SK-N-SH treated with all-trans-retinoic acid at 6 μM for 48 hours (cell line): ENCODE data around the gene MARK3.
A peak's percentile ranks its signal among the peaks of the same experiment; 100 is the strongest.

Source experiments
- ATAC-seq: fragments of 200-7000 bp; cut with Tn5 transposase; 3 replicates; pipeline ENCODE4 v1.9.1; 2020; ENCODE audit warnings: mild to moderate bottlenecking, moderate library complexity
- ARNTL ChIP-seq: fragments of 450-650 bp; formaldehyde crosslinking; IDR thresholded peaks from 2 replicates; pipeline ENCODE4 v1.5.0; 2020; ENCODE audit warnings: low read depth, mild to moderate bottlenecking, moderate library complexity, borderline replicate concordance
- BACH2 ChIP-seq: fragments of 250-450 bp; sonication (Bioruptor Pico); IDR thresholded peaks from 2 replicates; pipeline ENCODE4 v1.9.0; 2021; ENCODE audit warnings: mild to moderate bottlenecking, borderline replicate concordance
- ESRRG ChIP-seq: fragments of 250-450 bp; sonication (Bioruptor Pico); IDR thresholded peaks from 2 replicates; pipeline ENCODE4 v1.6.1; 2021; ENCODE audit warnings: mild to moderate bottlenecking
- GLIS3 ChIP-seq: fragments of 250-450 bp; sonication (Bioruptor Pico); IDR thresholded peaks from 2 replicates; pipeline ENCODE4 v1.5.0; 2020; ENCODE audit warnings: mild to moderate bottlenecking, moderate library complexity
- ISL1 ChIP-seq: fragments of 250-450 bp; sonication (Bioruptor Pico); IDR thresholded peaks from 2 replicates; pipeline ENCODE4 v2.1.2; 2022; ENCODE audit warnings: mild to moderate bottlenecking, moderate library complexity
- OSR1 ChIP-seq: fragments of 250-450 bp; sonication (Bioruptor Pico); IDR thresholded peaks from 2 replicates; pipeline ENCODE4 v1.8.0; 2022; ENCODE audit warnings: moderate library complexity, mild to moderate bottlenecking, inconsistent platforms
- PPARA ChIP-seq: fragments of 250-450 bp; sonication (Bioruptor Pico); IDR thresholded peaks from 2 replicates; pipeline ENCODE4 v1.5.0; 2020; ENCODE audit warnings: mild to moderate bottlenecking, borderline replicate concordance
- RARB ChIP-seq: fragments of 250-450 bp; sonication (Bioruptor Pico); IDR thresholded peaks from 2 replicates; pipeline ENCODE4 v1.8.0; 2021; ENCODE audit warnings: mild to moderate bottlenecking, moderate library complexity
- TCF4 ChIP-seq: fragments of 250-450 bp; sonication (Bioruptor Pico); IDR thresholded peaks from 2 replicates; pipeline ENCODE4 v1.8.0; 2021; ENCODE audit warnings: mild to moderate bottlenecking, moderate library complexity, borderline replicate concordance
- TOX ChIP-seq: fragments of 250-450 bp; sonication (Bioruptor Pico); IDR thresholded peaks from 2 replicates; pipeline ENCODE4 v1.8.0; 2021; ENCODE audit warnings: mild to moderate bottlenecking, moderate library complexity, borderline replicate concordance
- TSHZ2 ChIP-seq: fragments of 250-450 bp; sonication (Bioruptor Pico); IDR thresholded peaks from 2 replicates; pipeline ENCODE4 v1.5.0; 2020; ENCODE audit warnings: mild to moderate bottlenecking, moderate library complexity
- ZC3H10 ChIP-seq: fragments of 250-450 bp; sonication (Bioruptor Pico); IDR thresholded peaks from 2 replicates; pipeline ENCODE4 v1.5.1; 2021; ENCODE audit warnings: mild to moderate bottlenecking, moderate library complexity
- ZFP3 ChIP-seq: fragments of 250-450 bp; sonication (Bioruptor Pico); IDR thresholded peaks from 2 replicates; pipeline ENCODE4 v1.5.0; 2020; ENCODE audit warnings: mild to moderate bottlenecking, moderate library complexity
- ZNF565 ChIP-seq: fragments of 450-650 bp; formaldehyde crosslinking; conservative IDR thresholded peaks from 2 replicates; pipeline ENCODE4 v1.5.0; 2020; ENCODE audit warnings: low read depth, mild to moderate bottlenecking, moderate library complexity
- ZNF70 ChIP-seq: fragments of 450-650 bp; formaldehyde crosslinking; IDR thresholded peaks from 2 replicates; pipeline ENCODE4 v1.5.0; 2020; ENCODE audit warnings: mild to moderate bottlenecking, moderate library complexity
- ZNF8 ChIP-seq: fragments of 450-650 bp; formaldehyde crosslinking; IDR thresholded peaks from 2 replicates; pipeline ENCODE4 v1.5.0; 2020; ENCODE audit warnings: mild to moderate bottlenecking, moderate library complexity
- TF ChIP-seq, protein P1 (sequence below): fragments of 250-450 bp; sonication (Bioruptor Pico); IDR thresholded peaks from 2 replicates; pipeline ENCODE4 v1.5.1; 2020; ENCODE audit warnings: low read depth, mild to moderate bottlenecking, moderate library complexity
- TF ChIP-seq, protein P2 (sequence below): fragments of 250-450 bp; sonication (Bioruptor Pico); IDR thresholded peaks from 2 replicates; pipeline ENCODE4 v1.5.1; 2021; ENCODE audit warnings: mild to moderate bottlenecking, moderate library complexity

Gene MARK3

DNA sequence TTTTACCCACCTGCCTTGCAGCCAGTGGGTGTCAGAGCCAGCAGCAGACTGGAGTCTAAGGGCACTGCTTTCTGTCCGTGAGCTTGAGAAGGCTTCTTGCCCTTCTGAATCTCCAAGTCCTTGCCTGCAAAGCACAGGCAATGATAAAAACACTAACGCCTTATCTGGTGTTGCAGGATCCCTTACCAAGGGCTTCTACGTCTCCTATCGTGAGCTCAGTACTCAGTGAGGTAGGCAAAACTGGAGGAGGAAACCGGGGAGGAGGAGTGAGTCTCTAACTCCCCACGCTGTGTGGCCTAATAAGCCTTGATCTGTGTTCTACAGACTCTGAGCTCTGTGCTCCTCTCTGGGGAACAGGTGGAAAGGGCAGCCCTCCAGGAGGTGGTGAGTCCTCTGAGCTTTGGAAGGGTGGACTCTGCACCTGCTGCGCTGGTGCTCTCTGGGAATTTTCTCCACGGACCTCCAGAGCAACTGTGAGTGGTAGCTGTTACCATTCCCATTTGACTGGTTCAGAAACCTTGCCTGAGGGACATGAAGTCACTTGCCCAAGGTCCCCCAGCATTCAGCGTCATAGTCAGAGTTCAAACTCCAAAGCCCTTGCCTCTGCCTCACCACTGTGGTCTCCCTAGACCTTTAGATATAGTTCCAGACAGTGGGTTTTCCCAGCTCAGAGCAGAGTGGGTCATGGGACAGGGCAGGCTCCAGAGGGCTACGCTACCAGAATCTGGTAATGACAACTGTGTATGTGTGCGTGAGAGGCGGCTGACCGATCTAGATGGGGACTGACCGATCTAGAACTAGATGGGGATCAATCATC lies 7.0 kb upstream of the MARK3 start:
- no peak for ATAC-seq
- no peak for TF ChIP-seq GLIS3 (CRISPR knock-in tag)
- TF ChIP-seq TOX: no peak
- no peak for TF ChIP-seq PPARA (CRISPR knock-in tag)
- no peak for TF ChIP-seq OSR1
- no peak for TF ChIP-seq ZNF8 (CRISPR knock-in tag)
- TF ChIP-seq TCF4 (CRISPR knock-in tag): no peak
- no peak for TF ChIP-seq ZC3H10 (CRISPR knock-in tag)
- no peak for TF ChIP-seq BACH2 (CRISPR knock-in tag)
- TF ChIP-seq ZFP3 (CRISPR knock-in tag): no peak
- TF ChIP-seq, protein P1, sequence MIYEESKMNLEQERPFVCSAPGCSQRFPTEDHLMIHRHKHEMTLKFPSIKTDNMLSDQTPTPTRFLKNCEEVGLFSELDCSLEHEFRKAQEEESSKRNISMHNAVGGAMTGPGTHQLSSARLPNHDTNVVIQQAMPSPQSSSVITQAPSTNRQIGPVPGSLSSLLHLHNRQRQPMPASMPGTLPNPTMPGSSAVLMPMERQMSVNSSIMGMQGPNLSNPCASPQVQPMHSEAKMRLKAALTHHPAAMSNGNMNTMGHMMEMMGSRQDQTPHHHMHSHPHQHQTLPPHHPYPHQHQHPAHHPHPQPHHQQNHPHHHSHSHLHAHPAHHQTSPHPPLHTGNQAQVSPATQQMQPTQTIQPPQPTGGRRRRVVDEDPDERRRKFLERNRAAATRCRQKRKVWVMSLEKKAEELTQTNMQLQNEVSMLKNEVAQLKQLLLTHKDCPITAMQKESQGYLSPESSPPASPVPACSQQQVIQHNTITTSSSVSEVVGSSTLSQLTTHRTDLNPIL (CRISPR knock-in tag): no peak
- TF ChIP-seq, protein P2, sequence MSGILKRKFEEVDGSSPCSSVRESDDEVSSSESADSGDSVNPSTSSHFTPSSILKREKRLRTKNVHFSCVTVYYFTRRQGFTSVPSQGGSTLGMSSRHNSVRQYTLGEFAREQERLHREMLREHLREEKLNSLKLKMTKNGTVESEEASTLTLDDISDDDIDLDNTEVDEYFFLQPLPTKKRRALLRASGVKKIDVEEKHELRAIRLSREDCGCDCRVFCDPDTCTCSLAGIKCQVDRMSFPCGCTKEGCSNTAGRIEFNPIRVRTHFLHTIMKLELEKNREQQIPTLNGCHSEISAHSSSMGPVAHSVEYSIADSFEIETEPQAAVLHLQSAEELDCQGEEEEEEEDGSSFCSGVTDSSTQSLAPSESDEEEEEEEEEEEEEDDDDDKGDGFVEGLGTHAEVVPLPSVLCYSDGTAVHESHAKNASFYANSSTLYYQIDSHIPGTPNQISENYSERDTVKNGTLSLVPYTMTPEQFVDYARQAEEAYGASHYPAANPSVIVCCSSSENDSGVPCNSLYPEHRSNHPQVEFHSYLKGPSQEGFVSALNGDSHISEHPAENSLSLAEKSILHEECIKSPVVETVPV (CRISPR knock-in tag): no peak
- no peak for TF ChIP-seq ESRRG (CRISPR knock-in tag)
- no peak for TF ChIP-seq ZNF565
- no peak for TF ChIP-seq ISL1 (CRISPR knock-in tag)
- TF ChIP-seq ARNTL (CRISPR knock-in tag): no peak
- no peak for TF ChIP-seq ZNF70 (CRISPR knock-in tag)
- no peak for TF ChIP-seq RARB (CRISPR knock-in tag)

GRCh38 chr14:103380719-103381377 lies 4.4 kb upstream of the MARK3 start:
- TF ChIP-seq TSHZ2 (CRISPR knock-in tag): no peak
- TF ChIP-seq ZNF8 (CRISPR knock-in tag): peak; percentile 91

DNA sequence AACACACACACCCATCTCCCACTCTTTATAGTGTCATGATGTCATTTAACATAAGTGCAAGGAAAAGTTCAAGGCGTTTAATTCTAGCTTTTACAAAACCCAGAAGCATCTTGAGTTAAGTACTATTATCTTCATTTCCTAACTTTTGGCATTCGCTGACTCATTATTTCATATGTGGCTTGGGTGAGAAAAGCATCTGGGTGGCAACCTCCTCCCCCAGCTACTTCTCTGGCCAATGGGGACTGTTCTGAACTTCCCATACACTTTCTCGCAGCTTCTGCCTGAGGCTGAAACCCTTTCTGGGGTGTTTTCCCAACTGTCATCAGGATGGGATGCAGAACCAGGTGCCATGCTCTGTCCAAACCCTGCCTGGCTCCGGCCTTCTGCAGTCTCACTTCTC lies 2.8 kb upstream of the MARK3 start:
- TF ChIP-seq TSHZ2 (CRISPR knock-in tag): no peak
- no peak for ATAC-seq

More at GRCh38 chr14:103380719-103381377, 4.4 kb upstream of the MARK3 start:
- ATAC-seq: no peak

DNA sequence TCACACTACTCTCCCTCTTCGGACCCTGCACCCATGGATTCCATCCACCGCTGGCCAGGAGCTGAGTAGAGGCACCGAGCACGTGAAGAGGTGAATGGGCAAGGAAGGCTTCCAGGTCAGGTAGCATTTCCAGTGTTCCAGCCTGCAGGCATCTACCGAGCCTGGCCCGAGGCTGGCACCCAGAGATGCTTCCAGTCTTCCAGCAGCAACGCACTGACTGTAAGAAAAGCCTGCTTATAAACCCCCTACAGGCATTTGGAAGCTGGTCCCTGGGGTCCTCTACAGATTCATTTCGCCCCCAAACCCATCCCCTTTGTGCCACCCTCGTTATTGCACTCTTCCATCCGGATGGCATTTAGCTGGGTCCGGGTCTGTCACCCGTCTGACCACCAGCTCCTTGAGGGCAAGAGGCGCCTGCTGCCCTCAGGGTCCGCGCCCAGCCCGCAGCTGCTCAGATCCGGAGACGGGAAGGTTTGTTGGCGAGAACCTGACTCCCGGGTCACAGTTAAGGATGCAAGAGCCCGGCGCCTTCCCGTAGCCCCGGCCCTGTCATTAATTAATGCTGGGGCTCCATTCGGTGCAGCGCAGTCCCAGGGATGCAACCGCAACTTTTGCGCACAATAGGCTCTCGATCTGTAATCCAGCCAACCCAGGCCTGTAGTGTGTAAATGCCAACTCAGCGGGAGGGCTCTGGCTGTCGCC lies 614 bp upstream of the MARK3 start:
- peak; percentile 55 for ATAC-seq
- TF ChIP-seq OSR1: no peak
- no peak for TF ChIP-seq ZNF70 (CRISPR knock-in tag)
- no peak for TF ChIP-seq ZFP3 (CRISPR knock-in tag)
- TF ChIP-seq ZC3H10 (CRISPR knock-in tag): no peak
- no peak for TF ChIP-seq GLIS3 (CRISPR knock-in tag)
- no peak for TF ChIP-seq BACH2 (CRISPR knock-in tag)
- no peak for TF ChIP-seq TSHZ2 (CRISPR knock-in tag)
- TF ChIP-seq PPARA (CRISPR knock-in tag): no peak
- TF ChIP-seq RARB (CRISPR knock-in tag): no peak
